ENCODE results near the gene OSBPL8.
"Not testable (repeated sequence)": the region's sequence is repeated elsewhere in the genome, so short reads cannot be mapped to it uniquely, and the experiment has no call there.

Gene OSBPL8

DNA sequence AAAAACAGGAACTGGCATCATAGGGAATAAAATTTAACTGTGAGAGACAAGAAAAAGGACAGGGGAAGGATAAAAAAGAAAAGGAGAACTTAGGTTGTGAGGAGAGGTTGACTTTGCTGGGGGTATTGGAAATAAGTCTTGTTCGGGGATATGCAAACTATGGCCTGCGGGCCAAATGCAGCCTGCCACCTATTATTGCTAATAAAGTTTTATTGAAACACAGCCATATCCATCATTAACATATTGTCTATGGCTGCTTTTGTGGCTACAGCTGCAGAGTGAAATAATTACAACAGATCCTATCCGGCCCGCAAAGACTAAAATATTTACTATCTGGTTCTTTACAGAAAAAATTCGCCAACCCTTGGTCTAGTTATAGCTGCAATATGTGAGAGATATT lies 230.0 kb downstream of the OSBPL8 start:
- DNase-seq (ENCODE audit: insufficient read length, low spot score) (no peak), FAIRE-seq (no peak)

DNA sequence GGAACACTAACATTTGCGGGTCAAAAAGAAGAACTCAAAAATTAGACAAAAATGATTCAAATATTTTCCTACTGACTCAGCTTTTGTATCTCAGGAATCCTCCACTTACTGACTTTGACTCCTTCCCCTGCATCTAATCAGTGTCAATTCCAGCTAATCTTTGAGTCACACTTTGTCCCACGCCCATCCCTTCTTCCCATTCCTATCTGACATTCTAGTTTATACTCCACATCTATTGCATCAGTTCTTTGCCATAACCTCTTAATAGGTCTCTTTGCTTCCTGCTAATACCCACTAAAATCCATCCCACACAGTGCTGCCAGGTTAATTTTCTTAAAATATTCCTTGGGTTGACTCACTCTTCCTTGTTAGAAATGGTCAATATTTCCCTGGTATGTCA lies 230.4 kb downstream of the OSBPL8 start:
- TF ChIP-seq, protein P1, sequence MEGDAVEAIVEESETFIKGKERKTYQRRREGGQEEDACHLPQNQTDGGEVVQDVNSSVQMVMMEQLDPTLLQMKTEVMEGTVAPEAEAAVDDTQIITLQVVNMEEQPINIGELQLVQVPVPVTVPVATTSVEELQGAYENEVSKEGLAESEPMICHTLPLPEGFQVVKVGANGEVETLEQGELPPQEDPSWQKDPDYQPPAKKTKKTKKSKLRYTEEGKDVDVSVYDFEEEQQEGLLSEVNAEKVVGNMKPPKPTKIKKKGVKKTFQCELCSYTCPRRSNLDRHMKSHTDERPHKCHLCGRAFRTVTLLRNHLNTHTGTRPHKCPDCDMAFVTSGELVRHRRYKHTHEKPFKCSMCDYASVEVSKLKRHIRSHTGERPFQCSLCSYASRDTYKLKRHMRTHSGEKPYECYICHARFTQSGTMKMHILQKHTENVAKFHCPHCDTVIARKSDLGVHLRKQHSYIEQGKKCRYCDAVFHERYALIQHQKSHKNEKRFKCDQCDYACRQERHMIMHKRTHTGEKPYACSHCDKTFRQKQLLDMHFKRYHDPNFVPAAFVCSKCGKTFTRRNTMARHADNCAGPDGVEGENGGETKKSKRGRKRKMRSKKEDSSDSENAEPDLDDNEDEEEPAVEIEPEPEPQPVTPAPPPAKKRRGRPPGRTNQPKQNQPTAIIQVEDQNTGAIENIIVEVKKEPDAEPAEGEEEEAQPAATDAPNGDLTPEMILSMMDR (IDR thresholded peaks at IDR 0.05; ENCODE audit: insufficient read depth, missing control alignments), result no peak
- FAIRE-seq, result no peak
- DNase-seq (ENCODE audit: insufficient read length, low spot score), result no peak

More for the DNA sequence above, 230.0 kb downstream of the OSBPL8 start:
- TF ChIP-seq, protein P1 (IDR thresholded peaks at IDR 0.05; ENCODE audit: insufficient read depth, missing control alignments), result no peak

DNA sequence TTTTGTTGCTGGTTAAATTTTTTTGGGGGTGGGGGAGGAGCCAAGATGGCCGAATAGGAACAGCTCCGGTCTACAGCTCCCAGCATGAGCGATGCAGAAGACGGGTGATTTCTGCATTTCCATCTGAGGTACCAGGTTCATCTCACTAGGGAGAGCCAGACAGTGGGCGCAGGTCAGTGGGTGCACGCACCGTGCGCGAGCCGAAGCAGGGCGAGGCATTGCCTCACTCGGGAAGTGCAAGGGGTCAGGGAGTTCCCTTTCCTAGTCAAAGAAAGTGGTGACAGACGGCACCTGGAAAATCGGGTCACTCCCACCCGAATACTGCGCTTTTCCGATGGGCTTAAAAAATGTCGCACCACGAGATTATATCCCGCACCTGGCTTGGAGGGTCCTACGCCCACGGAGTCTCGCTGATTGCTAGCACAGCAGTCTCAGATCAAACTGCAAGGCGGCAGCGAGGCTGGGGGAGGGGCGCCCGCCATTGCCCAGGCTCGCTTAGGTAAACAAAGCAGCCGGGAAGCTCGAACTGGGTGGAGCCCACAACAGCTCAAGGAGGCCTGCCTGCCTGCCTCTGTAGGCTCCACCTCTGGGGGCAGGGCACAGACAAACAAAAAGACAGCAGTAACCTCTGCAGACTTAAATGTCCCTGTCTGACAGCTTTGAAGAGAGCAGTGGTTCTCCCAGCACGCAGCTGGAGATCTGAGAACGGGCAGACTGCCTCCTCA lies 239.8 kb downstream of the OSBPL8 start:
- DNase-seq (ENCODE audit: insufficient read length, low spot score); FAIRE-seq: not testable (repeated sequence)

DNA sequence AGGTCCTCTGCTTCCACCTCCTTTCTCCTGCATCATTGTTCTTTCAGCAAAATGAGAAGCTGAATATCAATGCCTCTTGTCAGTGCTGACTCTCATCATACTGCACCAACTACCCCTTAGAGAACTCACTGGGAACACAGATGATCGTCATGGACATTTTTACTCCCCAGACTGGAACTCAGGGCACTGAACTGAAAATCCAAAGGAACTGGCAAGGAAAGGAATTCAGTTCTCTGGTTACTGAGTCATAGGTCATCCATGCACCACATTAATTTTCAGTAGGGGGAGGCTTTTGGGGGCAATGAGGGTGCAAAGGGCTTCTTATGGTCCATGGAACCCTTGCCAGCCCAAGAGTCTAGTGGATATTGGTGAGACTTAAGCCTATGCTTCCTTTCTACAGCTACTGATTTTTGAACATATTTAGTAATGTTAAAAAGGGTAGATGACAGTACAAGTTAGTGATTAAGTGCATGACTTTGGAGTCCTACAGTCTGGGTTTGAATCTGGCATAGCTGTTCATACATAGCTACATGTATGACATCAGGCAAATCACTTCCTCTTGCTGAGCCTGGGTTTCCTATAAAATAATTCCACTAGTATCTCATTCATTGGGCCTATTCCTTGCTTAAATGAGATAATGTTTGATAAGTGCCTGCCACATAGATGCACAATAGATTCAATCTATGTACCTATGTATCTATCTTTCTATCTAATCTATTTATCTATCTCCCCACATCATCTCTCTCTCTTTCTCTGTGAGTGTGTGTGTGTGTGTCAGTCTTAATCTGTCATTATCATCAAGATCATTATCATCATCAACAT lies 240.6 kb downstream of the OSBPL8 start:
- DNase-seq (ENCODE audit: insufficient read length, low spot score) (no peak), FAIRE-seq (no peak)
- TF ChIP-seq, protein P1 (IDR thresholded peaks at IDR 0.05; ENCODE audit: insufficient read depth, missing control alignments), result no peak

DNA sequence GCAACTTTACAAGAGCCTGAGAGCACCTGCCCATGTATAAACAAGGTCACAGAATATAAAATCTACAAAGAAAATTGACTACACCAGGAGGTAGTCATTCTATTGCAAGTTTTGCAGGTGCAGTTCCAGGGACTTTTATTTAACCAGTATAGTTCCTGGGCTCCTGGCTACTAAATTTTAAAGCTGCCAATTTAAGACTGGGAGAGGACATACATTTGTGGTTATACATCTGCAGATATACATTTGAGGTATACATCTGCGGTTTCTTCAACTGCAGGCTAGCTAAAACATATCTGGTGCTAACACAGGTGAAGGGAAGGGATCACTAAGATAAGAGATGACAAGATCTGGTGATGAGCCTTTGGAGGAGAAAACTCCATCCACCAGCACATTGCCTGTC lies 241.6 kb downstream of the OSBPL8 start:
- TF ChIP-seq, protein P1 (IDR thresholded peaks at IDR 0.05; ENCODE audit: insufficient read depth, missing control alignments), result no peak
- FAIRE-seq (no peak), DNase-seq (ENCODE audit: insufficient read length, low spot score) (no peak)

DNA sequence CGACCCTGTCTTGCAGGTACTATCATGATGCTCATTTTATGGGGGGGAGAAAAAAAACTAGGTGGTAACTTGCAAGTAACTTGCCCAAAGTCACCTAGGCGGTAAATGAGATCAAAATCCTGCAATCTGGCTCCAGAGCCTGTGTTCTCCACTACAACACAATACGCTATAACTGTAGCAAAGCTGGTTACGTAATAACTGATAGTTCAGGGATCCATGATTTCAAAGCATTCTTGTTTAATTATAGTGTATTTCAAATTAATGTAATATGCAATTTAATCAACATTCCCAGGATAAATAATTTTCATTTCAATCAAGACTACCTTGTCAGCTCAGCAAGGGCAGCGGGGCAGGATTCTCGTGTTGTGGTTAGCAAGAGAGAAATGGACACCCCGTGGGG lies 243.1 kb downstream of the OSBPL8 start:
- TF ChIP-seq, protein P1 (IDR thresholded peaks at IDR 0.05; ENCODE audit: insufficient read depth, missing control alignments), result no peak
- DNase-seq (ENCODE audit: insufficient read length, low spot score) (no peak), FAIRE-seq (no peak)

DNA sequence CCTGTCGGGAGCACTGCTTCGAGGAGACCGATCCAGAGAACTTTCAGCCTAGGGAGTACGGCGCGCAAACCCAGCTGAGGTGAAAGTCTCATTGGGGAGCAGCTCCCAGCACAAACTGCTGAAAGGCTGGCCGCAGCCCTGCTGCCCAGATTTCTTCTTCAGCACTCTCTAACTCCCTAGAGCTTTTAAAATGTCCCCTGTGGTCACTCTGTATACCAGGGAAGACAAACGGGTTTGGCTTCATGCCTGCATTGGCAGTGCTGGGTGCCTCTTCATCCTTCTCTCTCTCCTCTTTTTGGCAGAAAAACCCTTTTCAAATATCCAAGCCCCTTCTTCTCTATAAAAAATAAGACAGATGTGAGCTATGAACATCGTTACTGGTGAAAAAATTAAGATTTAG lies 246.3 kb downstream of the OSBPL8 start:
- no peak for FAIRE-seq
- TF ChIP-seq, protein P1 (IDR thresholded peaks at IDR 0.05; ENCODE audit: insufficient read depth, missing control alignments), result no peak

More for the DNA sequence above, 246.3 kb downstream of the OSBPL8 start:
- no peak for DNase-seq (ENCODE audit: insufficient read length, low spot score)
